ENCODE data around the gene TSC22D1. TPM values are rescaled to one million over a fixed set of nuclear protein-coding genes. Genes with fewer than 3 reads are reported as not detected.
A peak's percentile ranks its signal among the peaks of the same experiment; 100 is the strongest.

Gene TSC22D1
- total RNA-seq, 1 experiment from 2014 or later: 79.2 TPM

GRCh38 chr13:44432650-44433049 is 143.5 kb downstream of the TSC22D1 start:
- peak overlapping the region; percentile 90 for H3K4me2 ChIP-seq
- no peaks in the 10 kb centered on the region for H3K9me2 ChIP-seq (ENCODE audit: insufficient read depth)
- H2AFZ ChIP-seq: no peak overlapping the region
- no peak for DNase-seq
- TF ChIP-seq CTCF (conservative IDR thresholded peaks at IDR 0.05): no peak
- TF ChIP-seq EZH2 (IDR thresholded peaks at IDR 0.05; ENCODE audit: low read depth): no peak
- H3K9me3 ChIP-seq (ENCODE audit: insufficient read depth, low read depth): no peaks in the 10 kb centered on the region
- peak overlapping the region; percentile 93 for H3K27ac ChIP-seq
- H3K79me2 ChIP-seq (ENCODE audit: low read depth): peaks cover 43% of the 10 kb centered on the region
- H4K20me1 ChIP-seq (ENCODE audit: insufficient read depth): peaks cover 15% of the 10 kb centered on the region
- no peak overlapping the region; the same call in 1 of the 2 replicates for H3K4me3 ChIP-seq
- H3K27me3 ChIP-seq (ENCODE audit: insufficient read depth, low read depth): no peaks in the 10 kb centered on the region
- intact Hi-C loops (cut with micrococcal nuclease; ENCODE audit: unreplicated experiment): no loop called here
- peaks cover 38% of the 10 kb centered on the region for H3F3A ChIP-seq (ENCODE audit: insufficient read depth, low read depth)
- ChIA-PET CTCF (no interaction called here), POLR2A (ENCODE audit: unreplicated experiment) (interaction anchor here (0.5 kb wide), 1 partner anchor 64 kb away, joined by 8 read pairs; no protein-coding TSS in a partner anchor)
- peaks cover 27% of the 10 kb centered on the region for H3K4me1 ChIP-seq (replicated peaks; ENCODE audit: insufficient read depth)
- peaks cover 23% of the 10 kb centered on the region for H3K36me3 ChIP-seq (ENCODE audit: low read depth)
- BruUV-seq (replicated peaks): no TSS peak

GRCh38 chr13:44431150-44431549 is 145.0 kb downstream of the TSC22D1 start:
- Histone ChIP-seq H3F3A (ENCODE audit: insufficient read depth, low read depth) (peaks cover 31% of the 10 kb centered on the region), H3K36me3 (ENCODE audit: low read depth) (peaks cover 23% of the 10 kb centered on the region), H2AFZ (no peak overlapping the region), H3K4me1 (replicated peaks; ENCODE audit: insufficient read depth) (peaks cover 19% of the 10 kb centered on the region), H3K27me3 (ENCODE audit: insufficient read depth, low read depth) (no peaks in the 10 kb centered on the region), H3K9me3 (ENCODE audit: insufficient read depth, low read depth) (no peaks in the 10 kb centered on the region), H3K79me2 (ENCODE audit: low read depth) (peaks cover 31% of the 10 kb centered on the region), H3K27ac (no peak overlapping the region), H3K4me3 (no peak overlapping the region), H4K20me1 (ENCODE audit: insufficient read depth) (peaks cover 15% of the 10 kb centered on the region), H3K9me2 (ENCODE audit: insufficient read depth) (no peaks in the 10 kb centered on the region), H3K4me2 (no peak overlapping the region)
- intact Hi-C loops (cut with micrococcal nuclease; ENCODE audit: unreplicated experiment): no loop called here
- no TSS peak for BruUV-seq (replicated peaks)
- DNase-seq: no peak
- ChIA-PET CTCF (no interaction called here), POLR2A (ENCODE audit: unreplicated experiment) (interaction anchor here (0.6 kb wide), 2 partner anchors 63 to 131 kb away, joined by 3 to 15 read pairs; no protein-coding TSS in a partner anchor)
- TF ChIP-seq CTCF (conservative IDR thresholded peaks at IDR 0.05) (no peak), EZH2 (IDR thresholded peaks at IDR 0.05; ENCODE audit: low read depth) (no peak)

GRCh38 chr13:44429311-44429710 is 146.8 kb downstream of the TSC22D1 start:
- peaks cover 17% of the 10 kb centered on the region; the same call in 1 of the 2 replicates for H3K36me3 ChIP-seq (ENCODE audit: low read depth)
- H3K4me1 ChIP-seq (replicated peaks; ENCODE audit: insufficient read depth): peaks cover 14% of the 10 kb centered on the region
- no peak overlapping the region for H2AFZ ChIP-seq
- peaks cover 25% of the 10 kb centered on the region for H3F3A ChIP-seq (ENCODE audit: insufficient read depth, low read depth)
- DNase-seq: no peak
- H3K27ac ChIP-seq: no peak overlapping the region
- intact Hi-C loops (cut with micrococcal nuclease; ENCODE audit: unreplicated experiment): no loop called here
- no peaks in the 10 kb centered on the region for H3K9me2 ChIP-seq (ENCODE audit: insufficient read depth)
- H3K4me2 ChIP-seq: no peak overlapping the region
- H4K20me1 ChIP-seq (ENCODE audit: insufficient read depth): peaks cover 9% of the 10 kb centered on the region
- TF ChIP-seq CTCF (conservative IDR thresholded peaks at IDR 0.05) (no peak), EZH2 (IDR thresholded peaks at IDR 0.05; ENCODE audit: low read depth) (no peak)
- H3K4me3 ChIP-seq: no peak overlapping the region
- BruUV-seq (replicated peaks): no TSS peak
- ChIA-PET CTCF (no interaction called here), POLR2A (ENCODE audit: unreplicated experiment) (no interaction called here)
- H3K79me2 ChIP-seq (ENCODE audit: low read depth): peaks cover 16% of the 10 kb centered on the region
- no peaks in the 10 kb centered on the region for H3K27me3 ChIP-seq (ENCODE audit: insufficient read depth, low read depth)
- H3K9me3 ChIP-seq (ENCODE audit: insufficient read depth, low read depth): no peaks in the 10 kb centered on the region

Measured in PC-9 (cell line).